GM23248 (cell line): ENCODE measurements around the gene MAP3K14. TPM values are rescaled to one million over a fixed set of nuclear protein-coding genes. Genes with fewer than 3 reads are reported as not detected.

ENCODE experiments used
- DNase-seq: peaks from one replicate; pipeline ENCODE4 v3.0.0-alpha.2; 2015
- H2AFZ ChIP-seq: fragments of 200-600 bp; sonication (generic); 2 replicates; pipeline ENCODE4 v1.6.1; 2016; ENCODE audit warnings: antibody characterized with exemption
- H3F3A ChIP-seq: fragments of 200-600 bp; sonication (generic); 2 replicates; pipeline ENCODE4 v1.6.1; 2016; ENCODE audit warnings: mild to moderate bottlenecking, antibody characterized with exemption, mixed run types; ENCODE audit not compliant: insufficient read depth
- H3K27ac ChIP-seq: fragments of 200-600 bp; sonication (generic); 2 replicates; pipeline ENCODE4 v1.5.1; 2016; ENCODE audit warnings: mild to moderate bottlenecking
- H3K27me3 ChIP-seq: fragments of 200-600 bp; sonication (generic); replicated peaks from 2 replicates; pipeline ENCODE4 v1.6.1; 2016; ENCODE audit warnings: mild to moderate bottlenecking; ENCODE audit not compliant: insufficient read depth
- H3K36me3 ChIP-seq: fragments of 200-600 bp; sonication (generic); 2 replicates; pipeline ENCODE4 v1.6.1; 2016; ENCODE audit warnings: low read depth, mild to moderate bottlenecking
- H3K4me1 ChIP-seq: fragments of 200-600 bp; sonication (generic); 2 replicates; pipeline ENCODE4 v1.6.1; 2016; ENCODE audit warnings: mild to moderate bottlenecking; ENCODE audit not compliant: insufficient read depth
- H3K4me2 ChIP-seq: fragments of 200-600 bp; sonication (generic); one replicate; pipeline ENCODE4 v1.6.1; 2016; ENCODE audit warnings: mild to moderate bottlenecking; ENCODE audit not compliant: unreplicated experiment
- H3K4me3 ChIP-seq: fragments of 200-600 bp; sonication (generic); 2 replicates; pipeline ENCODE4 v1.5.1; 2016; ENCODE audit warnings: mild to moderate bottlenecking
- H3K79me2 ChIP-seq: fragments of 200-600 bp; sonication (generic); 2 replicates; pipeline ENCODE4 v1.6.1; 2016; ENCODE audit warnings: mild to moderate bottlenecking; ENCODE audit not compliant: insufficient read depth
- H3K9ac ChIP-seq: fragments of 200-600 bp; sonication (generic); 2 replicates; pipeline ENCODE4 v1.6.1; 2016; ENCODE audit warnings: mild to moderate bottlenecking
- H3K9me2 ChIP-seq: fragments of 200-600 bp; sonication (generic); 2 replicates; pipeline ENCODE4 v1.6.1; 2016; ENCODE audit warnings: mixed run types, mild to moderate bottlenecking, moderate library complexity; ENCODE audit not compliant: insufficient read depth
- H3K9me3 ChIP-seq: fragments of 200-600 bp; sonication (generic); one replicate; pipeline ENCODE4 v1.6.1; 2017; ENCODE audit warnings: low read depth
- H4K20me1 ChIP-seq: fragments of 200-600 bp; sonication (generic); 2 replicates; pipeline ENCODE4 v1.6.0; 2016; ENCODE audit not compliant: insufficient read depth
- EZH2 ChIP-seq: fragments of 200-600 bp; sonication (generic); IDR thresholded peaks from 2 replicates; pipeline ENCODE4 v1.6.1; 2018; ENCODE audit warnings: antibody characterized with exemption, mild to moderate bottlenecking; ENCODE audit not compliant: insufficient read depth, poor library complexity, severe bottlenecking
- EZH2phosphoT487 ChIP-seq: fragments of 200-600 bp; sonication (generic); IDR thresholded peaks from 2 replicates; pipeline ENCODE4 v1.6.1; 2018; ENCODE audit warnings: antibody characterized with exemption, moderate library complexity, mild to moderate bottlenecking, low read depth; ENCODE audit not compliant: insufficient read depth
- WGBS, 2 experiments: methylation state at CpG; one replicate each; pipeline ENCODE4 v1.1.6; 2015 to 2017; ENCODE audit warnings: low lambda C conversion rate in 2 of 2, low coverage in 1 of 2; ENCODE audit errors: missing lambda C conversion rate in 2 of 2; 5-methylcytosine and 5-hydroxymethylcytosine counted together
- in situ Hi-C: fragments of 300-500 bp; cut with MboI; formaldehyde crosslinking; loops from 2 replicates; pipeline ENCODE4 v1.15.0; 2020
- polyA plus RNA-seq: library from polyadenylated mRNA; unstranded; fragments of >200 nt; fragmentation: Nextera tagmentation; extraction: Ambion mirVana; gene quantifications from 2 replicates; pipeline ENCODE4 v1.2.1, GENCODE V29; 2016
- total RNA-seq: library from RNA; depleted of rRNA; stranded (reverse); fragments of >200 nt; shearing (Covaris generic); gene quantifications from 2 replicates; pipeline ENCODE4 v1.2.3, GENCODE V29; 2014; rRNA removed

Gene MAP3K14
- total RNA-seq, result 3.0 and 4.2 TPM in 2 replicates
- 2.7 and 3.4 TPM in 2 replicates for polyA plus RNA-seq

- peak within 1 kb of the TSS; percentile 73 for H2AFZ ChIP-seq
- in situ Hi-C loops, result no loop called here
- no peak for TF ChIP-seq EZH2
- no peaks in the 10 kb centered on the region for H3K9me3 ChIP-seq
- peaks cover 82% of the 10 kb centered on the region for H3K4me1 ChIP-seq
- peak; percentile 86 for DNase-seq
- no peaks in the 10 kb centered on the region for H3K27me3 ChIP-seq
- no peaks in the 10 kb centered on the region for H3K9me2 ChIP-seq
- WGBS, 2 experiments, result 1 to 2% methylated on average over 46 to 60 of the region's 83 CpGs
- peaks cover 49% of the 10 kb centered on the region for H3K79me2 ChIP-seq
- peak within 1 kb of the TSS; percentile 86 for H3K9ac ChIP-seq
- H3K27ac ChIP-seq, result peak within 1 kb of the TSS; percentile 79
- peaks cover 69% of the 10 kb centered on the region for H3F3A ChIP-seq
- no peaks in the 10 kb centered on the region for H3K36me3 ChIP-seq
- H4K20me1 ChIP-seq, result no peaks in the 10 kb centered on the region
- peak within 1 kb of the TSS; percentile 94 for H3K4me3 ChIP-seq
- H3K4me2 ChIP-seq, result peak within 1 kb of the TSS; percentile 98
Measured at GRCh38 chr17:45316434-45317110, at the start of gene MAP3K14. Gene MAP3K14 (minus strand): TSS chr17:45317020. CDS start chr17:45290745, 26,275 bp downstream.

- Histone ChIP-seq H4K20me1 (no peaks in the 10 kb centered on the region), H3K9ac (no peak overlapping the region), H3K9me3 (no peaks in the 10 kb centered on the region), H3K79me2 (no peaks in the 10 kb centered on the region), H3K27ac (no peak overlapping the region), H3K4me3 (no peak overlapping the region), H2AFZ (no peak overlapping the region), H3K4me1 (peaks cover 31% of the 10 kb centered on the region), H3K27me3 (no peaks in the 10 kb centered on the region), H3K4me2 (no peak overlapping the region), H3F3A (peaks cover 20% of the 10 kb centered on the region), H3K36me3 (no peaks in the 10 kb centered on the region), H3K9me2 (no peaks in the 10 kb centered on the region)
- no peak for DNase-seq
- WGBS, 2 experiments, result 84 to 86% methylated on average over 3 of the region's 3 CpGs
- TF ChIP-seq EZH2phosphoT487 (no peak), EZH2 (no peak)
- in situ Hi-C loops, result no loop called here
Measured at GRCh38 chr17:45366049-45366448, 49.2 kb upstream of the MAP3K14 start.

- in situ Hi-C loops, result no loop called here
- TF ChIP-seq EZH2 (no peak), EZH2phosphoT487 (no peak)
- Histone ChIP-seq H3K27ac (no peak overlapping the region), H3F3A (peaks cover 18% of the 10 kb centered on the region), H3K4me1 (peaks cover 21% of the 10 kb centered on the region), H3K79me2 (no peaks in the 10 kb centered on the region), H3K4me2 (no peak overlapping the region), H3K9ac (no peak overlapping the region), H3K4me3 (no peak overlapping the region), H3K9me3 (no peaks in the 10 kb centered on the region), H3K27me3 (no peaks in the 10 kb centered on the region), H4K20me1 (no peaks in the 10 kb centered on the region), H2AFZ (peak overlapping the region; percentile 78), H3K9me2 (no peaks in the 10 kb centered on the region), H3K36me3 (no peaks in the 10 kb centered on the region)
- DNase-seq, result peak; percentile 66
- 58 to 62% methylated on average over 17 of the region's 17 CpGs for WGBS, 2 experiments
Measured at GRCh38 chr17:45364531-45365390, 47.9 kb upstream of the MAP3K14 start.

- in situ Hi-C loops, result no loop called here
- DNase-seq, result no peak
- WGBS, 2 experiments, result 89 to 94% methylated on average over 3 of the region's 3 CpGs
Measured at GRCh38 chr17:45363498-45363897, 46.7 kb upstream of the MAP3K14 start.

More at GRCh38 chr17:45363498-45363897, 46.7 kb upstream of the MAP3K14 start:
- Histone ChIP-seq H3K9me3 (no peaks in the 10 kb centered on the region), H3F3A (peaks cover 5% of the 10 kb centered on the region), H3K9me2 (no peaks in the 10 kb centered on the region), H3K36me3 (no peaks in the 10 kb centered on the region), H3K4me1 (peaks cover 9% of the 10 kb centered on the region; the same call in 1 of the 2 replicates), H3K4me3 (no peak overlapping the region), H3K79me2 (no peaks in the 10 kb centered on the region), H4K20me1 (no peaks in the 10 kb centered on the region), H3K9ac (no peak overlapping the region), H3K27me3 (no peaks in the 10 kb centered on the region), H3K27ac (no peak overlapping the region), H3K4me2 (no peak overlapping the region), H2AFZ (no peak overlapping the region)
- no peak for TF ChIP-seq EZH2
- TF ChIP-seq EZH2phosphoT487, result no peak
